ENCODE results near the gene RPL18A.

The RPL18A gene

GRCh38 chr19:17829855-17830566 lies 29.7 kb upstream of the RPL18A start:
- TF ChIP-seq CTCF (conservative IDR thresholded peaks at IDR 0.05; ENCODE audit: low read depth, low read length) = no peak
- Histone ChIP-seq H3K27ac (no peak overlapping the region), H3K27me3 (ENCODE audit: insufficient read depth, low read depth) (no peaks in the 10 kb centered on the region), H3K4me3 (IDR thresholded peaks at IDR 0.05; ENCODE audit: insufficient read depth, low read depth, low read length) (no peak overlapping the region), H3K36me3 (ENCODE audit: insufficient read depth) (no peaks in the 10 kb centered on the region), H3K79me2 (ENCODE audit: insufficient read depth, low read depth) (no peaks in the 10 kb centered on the region), H2AFZ (ENCODE audit: low read depth) (no peak overlapping the region), H3K4me1 (ENCODE audit: low read depth, poor library complexity, severe bottlenecking) (no peaks in the 10 kb centered on the region), H3K9ac (no peak overlapping the region), H3K4me2 (no peak overlapping the region), H4K20me1 (ENCODE audit: insufficient read depth) (no peaks in the 10 kb centered on the region)

GRCh38 chr19:17830567-17831418 lies 28.9 kb upstream of the RPL18A start:
- no peaks in the 10 kb centered on the region for H3K4me1 ChIP-seq (ENCODE audit: low read depth, poor library complexity, severe bottlenecking)
- no peaks in the 10 kb centered on the region for H3K79me2 ChIP-seq (ENCODE audit: insufficient read depth, low read depth)
- H4K20me1 ChIP-seq (ENCODE audit: insufficient read depth) = no peaks in the 10 kb centered on the region
- H3K4me2 ChIP-seq = no peak overlapping the region
- no peak overlapping the region for H2AFZ ChIP-seq (ENCODE audit: low read depth)
- H3K27ac ChIP-seq = no peak overlapping the region
- H3K27me3 ChIP-seq (ENCODE audit: insufficient read depth, low read depth) = no peaks in the 10 kb centered on the region
- H3K9ac ChIP-seq = no peak overlapping the region
- H3K4me3 ChIP-seq (IDR thresholded peaks at IDR 0.05; ENCODE audit: insufficient read depth, low read depth, low read length) = no peak overlapping the region
- H3K36me3 ChIP-seq (ENCODE audit: insufficient read depth) = no peaks in the 10 kb centered on the region
- no peak for TF ChIP-seq CTCF (conservative IDR thresholded peaks at IDR 0.05; ENCODE audit: low read depth, low read length)

GRCh38 chr19:17831419-17831888 lies 28.3 kb upstream of the RPL18A start:
- Histone ChIP-seq H3K79me2 (ENCODE audit: insufficient read depth, low read depth) (no peaks in the 10 kb centered on the region), H3K4me2 (no peak overlapping the region), H3K4me1 (ENCODE audit: low read depth, poor library complexity, severe bottlenecking) (no peaks in the 10 kb centered on the region), H3K9ac (no peak overlapping the region), H3K36me3 (ENCODE audit: insufficient read depth) (no peaks in the 10 kb centered on the region), H3K4me3 (IDR thresholded peaks at IDR 0.05; ENCODE audit: insufficient read depth, low read depth, low read length) (no peak overlapping the region), H2AFZ (ENCODE audit: low read depth) (no peak overlapping the region), H4K20me1 (ENCODE audit: insufficient read depth) (no peaks in the 10 kb centered on the region), H3K27me3 (ENCODE audit: insufficient read depth, low read depth) (no peaks in the 10 kb centered on the region), H3K27ac (no peak overlapping the region)
- TF ChIP-seq CTCF (conservative IDR thresholded peaks at IDR 0.05; ENCODE audit: low read depth, low read length) = no peak

GRCh38 chr19:17832443-17833208 lies 27.1 kb upstream of the RPL18A start:
- no peak overlapping the region for H3K4me2 ChIP-seq

More at GRCh38 chr19:17832443-17833208, 27.1 kb upstream of the RPL18A start:
- Histone ChIP-seq H3K4me1 (ENCODE audit: low read depth, poor library complexity, severe bottlenecking) (no peaks in the 10 kb centered on the region), H3K9ac (no peak overlapping the region), H3K27me3 (ENCODE audit: insufficient read depth, low read depth) (no peaks in the 10 kb centered on the region), H3K36me3 (ENCODE audit: insufficient read depth) (no peaks in the 10 kb centered on the region), H3K4me3 (IDR thresholded peaks at IDR 0.05; ENCODE audit: insufficient read depth, low read depth, low read length) (no peak overlapping the region), H2AFZ (ENCODE audit: low read depth) (no peak overlapping the region), H4K20me1 (ENCODE audit: insufficient read depth) (no peaks in the 10 kb centered on the region), H3K79me2 (ENCODE audit: insufficient read depth, low read depth) (no peaks in the 10 kb centered on the region), H3K27ac (no peak overlapping the region)
- no peak for TF ChIP-seq CTCF (conservative IDR thresholded peaks at IDR 0.05; ENCODE audit: low read depth, low read length)
